ENCODE measurements around the gene CEP170B.

CEP170B gene

DNA sequence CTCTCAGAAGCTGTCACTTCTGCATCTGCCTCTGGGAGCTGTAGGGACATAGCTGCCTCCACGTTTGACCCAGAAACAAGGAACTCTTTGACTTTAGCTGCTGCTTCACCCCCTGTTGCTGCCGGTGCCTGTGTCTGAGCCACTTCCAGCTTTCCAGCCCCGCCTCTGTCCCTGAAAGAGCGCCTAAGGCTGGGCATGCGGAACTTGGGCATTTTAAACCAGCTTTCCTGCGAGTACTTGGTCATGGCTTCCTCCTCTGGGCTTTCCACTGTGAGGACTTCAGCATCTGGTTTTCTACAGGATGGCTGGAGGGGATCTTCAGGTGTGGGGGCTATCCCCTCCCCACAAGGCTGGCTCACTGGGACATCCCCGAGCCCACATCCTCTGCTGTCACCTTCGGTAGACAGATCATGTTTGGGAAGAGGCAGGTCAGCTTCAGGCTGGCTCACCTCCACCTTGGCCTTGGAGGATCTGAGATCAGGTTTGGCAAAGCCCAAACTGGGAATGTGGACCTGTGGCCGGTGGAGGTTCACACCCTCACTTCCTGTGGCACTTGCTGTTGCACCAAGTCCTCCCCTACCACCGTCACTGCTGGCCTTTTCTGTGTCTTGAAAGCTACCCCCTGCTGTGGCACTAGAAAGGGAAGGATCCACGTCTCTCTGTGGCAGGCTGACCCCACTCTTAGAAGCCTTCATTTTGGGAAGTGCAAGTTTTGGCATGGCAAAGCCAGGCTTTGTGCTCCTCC lies 74.8 kb downstream of the CEP170B start:
- no peak for DNase-seq
- no peak overlapping the region for H2BK120ac ChIP-seq (ENCODE audit: insufficient read depth, low read length, poor library complexity)
- H3K27ac ChIP-seq (ENCODE audit: low read depth, low read length): no peak overlapping the region
- no peak overlapping the region for H4K91ac ChIP-seq (ENCODE audit: low read depth, low read length)
- no peaks in the 10 kb centered on the region for H3K79me2 ChIP-seq (ENCODE audit: control insufficient read depth, insufficient read depth, low read length, poor library complexity)
- no peak overlapping the region for H4K12ac ChIP-seq (ENCODE audit: low read depth, low read length)
- H3K9me3 ChIP-seq (ENCODE audit: insufficient read depth, low read depth, low read length): peaks cover 18% of the 10 kb centered on the region
- no peaks in the 10 kb centered on the region for H3K79me1 ChIP-seq (ENCODE audit: low read length)
- H3K4me2 ChIP-seq (ENCODE audit: low read length): no peak overlapping the region
- H2AFZ ChIP-seq (ENCODE audit: insufficient read depth, low read length, poor library complexity): no peak overlapping the region
- no peak overlapping the region for H3K14ac ChIP-seq (ENCODE audit: low read length)
- no CpG with 5 or more reads among the region's 11 CpGs for WGBS (ENCODE audit: extremely low coverage, insufficient coverage, insufficient read length)
- no peak overlapping the region for H2BK12ac ChIP-seq (ENCODE audit: low read length)
- peak overlapping the region; percentile 18 for H3K9ac ChIP-seq (ENCODE audit: low read length)
- H3K23ac ChIP-seq (ENCODE audit: low read length): no peak overlapping the region
- no peak overlapping the region for H2BK5ac ChIP-seq (ENCODE audit: low read depth, low read length, poor library complexity)
- H4K8ac ChIP-seq (ENCODE audit: low read depth, low read length): no peak overlapping the region
- H3K4me3 ChIP-seq (ENCODE audit: low read depth, low read length): no peak overlapping the region
- H3K18ac ChIP-seq (ENCODE audit: low read length): no peak overlapping the region
- H3K27me3 ChIP-seq (ENCODE audit: insufficient read depth, low read length): peaks cover 10% of the 10 kb centered on the region
- no peaks in the 10 kb centered on the region for H3K36me3 ChIP-seq (ENCODE audit: control insufficient read depth in 1 of 2, insufficient read depth in 2 of 2, low read length in 2 of 2)
- no peak overlapping the region for H3K4ac ChIP-seq (ENCODE audit: low read depth, low read length)
- H3K4me1 ChIP-seq (ENCODE audit: control insufficient read depth in 1 of 2, insufficient read depth in 2 of 2, low read length in 2 of 2): no peaks in the 10 kb centered on the region
- H2AK5ac ChIP-seq (ENCODE audit: low read length): no peak overlapping the region

DNA sequence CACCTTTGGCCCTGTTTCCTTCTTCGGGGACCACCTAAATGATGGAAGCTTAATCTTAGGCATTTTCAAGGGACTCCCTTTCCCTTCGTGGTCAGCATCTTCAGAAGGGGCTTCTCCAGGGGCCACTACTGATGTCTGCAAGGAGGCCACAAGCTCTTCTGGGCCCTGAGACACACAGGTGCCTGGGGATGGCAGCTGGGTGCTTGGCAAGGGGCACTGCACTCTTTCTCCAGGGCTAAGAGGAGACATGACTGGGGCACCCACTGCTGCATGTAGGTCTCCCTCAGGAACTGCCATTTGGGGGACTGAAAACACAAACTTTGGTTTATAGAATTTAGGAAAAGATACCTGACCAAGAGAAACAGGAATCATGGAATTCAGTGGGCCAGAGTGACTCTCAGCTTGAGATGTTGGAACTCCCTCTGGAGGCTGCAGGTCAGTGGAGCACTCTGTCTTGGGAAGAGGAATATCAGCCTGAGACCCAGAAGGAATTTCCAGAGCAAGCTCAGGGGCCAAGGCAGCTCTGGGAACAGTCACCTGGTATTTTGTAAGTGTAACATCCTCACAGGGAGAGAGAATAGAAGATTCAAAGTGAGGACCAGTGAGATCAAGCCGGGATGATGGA lies 75.6 kb downstream of the CEP170B start:
- Histone ChIP-seq H3K27me3 (ENCODE audit: insufficient read depth, low read length) (peaks cover 2% of the 10 kb centered on the region), H2BK120ac (ENCODE audit: insufficient read depth, low read length, poor library complexity) (no peak overlapping the region)
- no CpG with 5 or more reads among the region's 3 CpGs for WGBS (ENCODE audit: extremely low coverage, insufficient coverage, insufficient read length)

DNA sequence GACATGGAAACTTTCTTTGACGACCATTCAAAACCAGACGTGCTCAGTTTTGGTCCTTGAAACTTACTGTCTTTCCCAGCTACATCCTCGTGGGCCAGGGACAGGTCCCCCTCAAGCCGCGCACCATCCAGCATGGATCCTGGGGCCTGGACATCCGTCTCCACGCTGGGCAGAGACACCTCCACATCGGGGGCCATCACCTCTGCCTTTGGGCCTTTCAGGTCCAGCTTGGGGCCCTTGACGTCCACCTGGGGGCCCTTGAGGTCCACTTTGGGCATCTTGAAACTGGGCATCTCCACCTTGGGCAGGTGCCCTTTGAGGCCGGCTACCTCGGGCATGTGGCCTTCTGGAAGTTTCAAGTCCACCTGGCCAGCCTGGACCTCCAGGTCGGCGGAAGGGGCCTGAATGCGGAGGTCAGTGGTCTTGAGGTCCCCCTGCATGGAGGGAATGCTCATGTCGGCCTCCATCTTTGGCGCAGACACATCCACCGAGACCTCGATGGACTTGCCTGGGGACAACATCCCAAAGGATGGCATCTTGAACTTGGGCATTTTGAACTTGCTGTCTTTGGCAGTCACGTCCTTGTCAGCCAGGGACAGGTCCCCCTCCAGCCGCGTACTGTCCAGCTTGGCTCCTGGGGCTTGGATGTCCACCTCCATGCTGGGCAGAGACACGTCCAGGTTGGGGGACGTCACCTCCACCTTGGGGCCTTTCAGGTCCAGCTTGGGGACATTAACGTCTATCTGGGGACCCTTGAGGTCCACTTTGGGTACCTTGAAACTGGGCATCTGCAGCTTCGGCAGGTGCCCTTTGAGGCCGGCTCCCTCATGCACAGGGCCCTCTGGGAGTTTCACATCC lies 76.7 kb downstream of the CEP170B start:
- Histone ChIP-seq H3K79me1 (ENCODE audit: low read length) (no peaks in the 10 kb centered on the region), H2BK120ac (ENCODE audit: insufficient read depth, low read length, poor library complexity) (no peak overlapping the region), H3K27ac (ENCODE audit: low read depth, low read length) (no peak overlapping the region), H3K18ac (ENCODE audit: low read length) (no peak overlapping the region), H2AK5ac (ENCODE audit: low read length) (no peak overlapping the region), H3K4me3 (ENCODE audit: low read depth, low read length) (no peak overlapping the region), H3K9ac (ENCODE audit: low read length) (no peak overlapping the region), H3K36me3 (ENCODE audit: control insufficient read depth in 1 of 2, insufficient read depth in 2 of 2, low read length in 2 of 2) (no peaks in the 10 kb centered on the region), H3K14ac (ENCODE audit: low read length) (no peak overlapping the region), H4K12ac (ENCODE audit: low read depth, low read length) (no peak overlapping the region), H3K4me2 (ENCODE audit: low read length) (no peak overlapping the region), H3K79me2 (ENCODE audit: control insufficient read depth, insufficient read depth, low read length, poor library complexity) (no peaks in the 10 kb centered on the region), H3K4me1 (ENCODE audit: control insufficient read depth in 1 of 2, insufficient read depth in 2 of 2, low read length in 2 of 2) (no peaks in the 10 kb centered on the region), H3K9me3 (ENCODE audit: insufficient read depth, low read depth, low read length) (peaks cover 23% of the 10 kb centered on the region), H4K91ac (ENCODE audit: low read depth, low read length) (no peak overlapping the region), H2AFZ (ENCODE audit: insufficient read depth, low read length, poor library complexity) (no peak overlapping the region), H3K23ac (ENCODE audit: low read length) (no peak overlapping the region), H4K8ac (ENCODE audit: low read depth, low read length) (no peak overlapping the region), H2BK12ac (ENCODE audit: low read length) (no peak overlapping the region), H2BK5ac (ENCODE audit: low read depth, low read length, poor library complexity) (no peak overlapping the region), H3K4ac (ENCODE audit: low read depth, low read length) (no peak overlapping the region), H3K27me3 (ENCODE audit: insufficient read depth, low read length) (no peaks in the 10 kb centered on the region)
- no CpG with 5 or more reads among the region's 26 CpGs for WGBS (ENCODE audit: extremely low coverage, insufficient coverage, insufficient read length)
- DNase-seq: no peak

More for the DNA sequence above, 75.6 kb downstream of the CEP170B start:
- no peak overlapping the region for H4K12ac ChIP-seq (ENCODE audit: low read depth, low read length)
- no peak overlapping the region for H2AFZ ChIP-seq (ENCODE audit: insufficient read depth, low read length, poor library complexity)
- H3K14ac ChIP-seq (ENCODE audit: low read length): no peak overlapping the region
- no peak overlapping the region for H2BK12ac ChIP-seq (ENCODE audit: low read length)
- H3K79me1 ChIP-seq (ENCODE audit: low read length): no peaks in the 10 kb centered on the region
- H3K4me2 ChIP-seq (ENCODE audit: low read length): no peak overlapping the region
- no peak overlapping the region for H4K91ac ChIP-seq (ENCODE audit: low read depth, low read length)
- no peak overlapping the region for H3K23ac ChIP-seq (ENCODE audit: low read length)
- H3K79me2 ChIP-seq (ENCODE audit: control insufficient read depth, insufficient read depth, low read length, poor library complexity): no peaks in the 10 kb centered on the region
- H3K9ac ChIP-seq (ENCODE audit: low read length): no peak overlapping the region
- H3K4me1 ChIP-seq (ENCODE audit: control insufficient read depth in 1 of 2, insufficient read depth in 2 of 2, low read length in 2 of 2): no peaks in the 10 kb centered on the region
- no peak overlapping the region for H3K27ac ChIP-seq (ENCODE audit: low read depth, low read length)
- H4K8ac ChIP-seq (ENCODE audit: low read depth, low read length): no peak overlapping the region
- H3K18ac ChIP-seq (ENCODE audit: low read length): no peak overlapping the region
- no peak overlapping the region for H2AK5ac ChIP-seq (ENCODE audit: low read length)
- no peak overlapping the region for H3K4me3 ChIP-seq (ENCODE audit: low read depth, low read length)
- no peak overlapping the region for H2BK5ac ChIP-seq (ENCODE audit: low read depth, low read length, poor library complexity)
- no peak for DNase-seq
- peaks cover 19% of the 10 kb centered on the region for H3K9me3 ChIP-seq (ENCODE audit: insufficient read depth, low read depth, low read length)
- H3K4ac ChIP-seq (ENCODE audit: low read depth, low read length): no peak overlapping the region
- no peaks in the 10 kb centered on the region for H3K36me3 ChIP-seq (ENCODE audit: control insufficient read depth in 1 of 2, insufficient read depth in 2 of 2, low read length in 2 of 2)

DNA sequence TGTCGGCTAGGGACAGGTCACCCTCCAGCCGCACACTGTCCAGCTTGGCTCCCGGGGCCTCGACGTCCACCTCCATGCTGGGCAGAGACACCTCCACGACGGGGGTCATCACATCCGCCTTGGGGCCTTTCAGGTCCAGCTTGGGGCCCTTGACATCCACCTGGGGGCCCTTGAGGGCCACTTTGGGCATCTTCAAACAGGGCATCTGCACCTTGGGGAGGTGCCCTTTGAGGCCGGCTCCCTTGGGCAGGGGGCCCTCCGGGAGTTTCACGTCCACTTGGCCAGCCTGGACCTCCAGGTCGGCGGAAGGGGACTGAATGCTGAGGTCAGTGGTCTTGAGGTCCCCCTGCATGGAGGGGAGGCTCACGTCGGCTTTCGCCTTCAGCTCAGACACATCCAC lies 77.5 kb downstream of the CEP170B start:
- H2BK5ac ChIP-seq (ENCODE audit: low read depth, low read length, poor library complexity): no peak overlapping the region
- no CpG with 5 or more reads among the region's 16 CpGs for WGBS (ENCODE audit: extremely low coverage, insufficient coverage, insufficient read length)

More for the DNA sequence above, 77.5 kb downstream of the CEP170B start:
- no peak overlapping the region for H3K23ac ChIP-seq (ENCODE audit: low read length)
- no peaks in the 10 kb centered on the region for H3K4me1 ChIP-seq (ENCODE audit: control insufficient read depth in 1 of 2, insufficient read depth in 2 of 2, low read length in 2 of 2)
- H2AK5ac ChIP-seq (ENCODE audit: low read length): no peak overlapping the region
- no peak overlapping the region for H4K12ac ChIP-seq (ENCODE audit: low read depth, low read length)
- no peak for DNase-seq
- H3K4me3 ChIP-seq (ENCODE audit: low read depth, low read length): no peak overlapping the region
- H3K27ac ChIP-seq (ENCODE audit: low read depth, low read length): no peak overlapping the region
- no peaks in the 10 kb centered on the region for H3K79me1 ChIP-seq (ENCODE audit: low read length)
- H3K9me3 ChIP-seq (ENCODE audit: insufficient read depth, low read depth, low read length): peaks cover 19% of the 10 kb centered on the region
- no peak overlapping the region for H3K14ac ChIP-seq (ENCODE audit: low read length)
- no peak overlapping the region for H3K18ac ChIP-seq (ENCODE audit: low read length)
- no peak overlapping the region for H2BK12ac ChIP-seq (ENCODE audit: low read length)
- no peak overlapping the region for H2BK120ac ChIP-seq (ENCODE audit: insufficient read depth, low read length, poor library complexity)
- H3K9ac ChIP-seq (ENCODE audit: low read length): no peak overlapping the region
- H3K36me3 ChIP-seq (ENCODE audit: control insufficient read depth in 1 of 2, insufficient read depth in 2 of 2, low read length in 2 of 2): no peaks in the 10 kb centered on the region
- H4K91ac ChIP-seq (ENCODE audit: low read depth, low read length): no peak overlapping the region
- H3K4ac ChIP-seq (ENCODE audit: low read depth, low read length): no peak overlapping the region
- no peaks in the 10 kb centered on the region for H3K27me3 ChIP-seq (ENCODE audit: insufficient read depth, low read length)
- no peak overlapping the region for H4K8ac ChIP-seq (ENCODE audit: low read depth, low read length)
- H3K79me2 ChIP-seq (ENCODE audit: control insufficient read depth, insufficient read depth, low read length, poor library complexity): no peaks in the 10 kb centered on the region
- H3K4me2 ChIP-seq (ENCODE audit: low read length): no peak overlapping the region
- no peak overlapping the region for H2AFZ ChIP-seq (ENCODE audit: insufficient read depth, low read length, poor library complexity)

Measured in trophoblast cell (in vitro differentiated cells and primary cell).